Ascending aorta (tissue), 2 donors: ENCODE data around the gene CAPN7. TPM values are rescaled to one million over a fixed set of nuclear protein-coding genes. Genes with fewer than 3 reads are reported as not detected.

ENCODE experiments used
- DNase-seq, 2 donors: peaks; one replicate each; pipeline ENCODE4 v3.0.0-alpha.2; 2019; ENCODE audit warnings: low spot score in 2 of 2
- H3K27ac ChIP-seq, 2 donors: fragments of 200-600 bp; sonication (generic); one replicate each; pipeline ENCODE4 v1.5.1; 2016 to 2017; ENCODE audit warnings: mild to moderate bottlenecking in 1 of 2
- H3K27me3 ChIP-seq: fragments of 200-600 bp; sonication (generic); one replicate; pipeline ENCODE4 v1.5.1; 2017
- H3K36me3 ChIP-seq, 2 donors: fragments of 200-600 bp; sonication (generic); one replicate each; pipeline ENCODE4 v1.5.1; 2016
- H3K4me1 ChIP-seq, 2 donors: fragments of 200-600 bp; sonication (generic); one replicate each; pipeline ENCODE4 v1.5.1; 2016 to 2017; ENCODE audit warnings: mild to moderate bottlenecking in 1 of 2
- H3K4me3 ChIP-seq, 2 donors: fragments of 200-600 bp; sonication (generic); one replicate each; pipeline ENCODE4 v1.5.1; 2016 to 2017; ENCODE audit warnings: mild to moderate bottlenecking in 1 of 2
- H3K9me3 ChIP-seq, 2 donors: fragments of 200-600 bp; sonication (generic); one replicate each; pipeline ENCODE4 v1.5.1; 2016
- CTCF ChIP-seq, 3 experiments: fragments of 200-600 bp in 2 of 3; fragments of 450-650 bp in 1 of 3; sonication (generic) in 2 of 3; IDR thresholded peaks; one replicate each; pipeline ENCODE4 v1.5.1; 2016 to 2019; ENCODE audit warnings: antibody characterized with exemption in 3 of 3, mild to moderate bottlenecking in 1 of 3, moderate library complexity in 1 of 3
- intact Hi-C: fragments of 100-400 bp; cut with DNase I; formaldehyde crosslinking; loops from one replicate; pipeline ENCODE4 v1.15.1; 2023
- total RNA-seq: library from RNA; depleted of rRNA; stranded (reverse); fragments of >200 nt; gene quantifications from one replicate; pipeline ENCODE4 v1.1.0, GENCODE V29; 2016

The CAPN7 gene
- total RNA-seq, 1 donor from 2014 or later, result 38.6 TPM

- H3K27ac ChIP-seq, result peak overlapping the region in 1 of 2 donors; percentile 34
- no peak for TF ChIP-seq CTCF (IDR thresholded peaks at IDR 0.05)
Observed at GRCh38 chr3:15255215-15255614, 49.2 kb downstream of the CAPN7 start.

GRCh38 chr3:15256861-15257341, 50.9 kb downstream of the CAPN7 start:
- peak overlapping the region; percentile 21 to 45 for H3K27ac ChIP-seq
- H3K9me3 ChIP-seq, result no peaks in the 10 kb centered on the region
- H3K36me3 ChIP-seq, result peaks cover 48 to 84% of the 10 kb centered on the region in 2 donors
- intact Hi-C loops, result no loop called here
- TF ChIP-seq CTCF (IDR thresholded peaks at IDR 0.05), result no peak
- H3K4me3 ChIP-seq, result no peak overlapping the region
- no peak for DNase-seq
- H3K27me3 ChIP-seq, result no peaks in the 10 kb centered on the region
- H3K4me1 ChIP-seq, result no peaks in the 10 kb centered on the region

More at GRCh38 chr3:15255215-15255614, 49.2 kb downstream of the CAPN7 start:
- H3K36me3 ChIP-seq, result peaks cover 51 to 88% of the 10 kb centered on the region in 2 donors
- intact Hi-C loops, result no loop called here
- no peak for DNase-seq
- H3K9me3 ChIP-seq, result no peaks in the 10 kb centered on the region
- no peaks in the 10 kb centered on the region for H3K27me3 ChIP-seq
- no peaks in the 10 kb centered on the region for H3K4me1 ChIP-seq
- H3K4me3 ChIP-seq, result no peak overlapping the region

- peaks cover 42 to 67% of the 10 kb centered on the region in 2 donors for H3K36me3 ChIP-seq
- intact Hi-C loops, result no loop called here
- H3K27ac ChIP-seq, result no peak overlapping the region
Observed at GRCh38 chr3:15258720-15259119, 52.7 kb downstream of the CAPN7 start.

GRCh38 chr3:15260531-15260930, 54.5 kb downstream of the CAPN7 start:
- Histone ChIP-seq H3K27me3 (no peaks in the 10 kb centered on the region), H3K27ac (peak overlapping the region; percentile 41 to 42), H3K9me3 (no peaks in the 10 kb centered on the region), H3K4me1 (no peaks in the 10 kb centered on the region), H3K36me3 (peaks cover 42 to 57% of the 10 kb centered on the region in 2 donors), H3K4me3 (no peak overlapping the region)
- TF ChIP-seq CTCF (IDR thresholded peaks at IDR 0.05), result no peak
- no peak for DNase-seq
- intact Hi-C loops, result no loop called here

More at GRCh38 chr3:15258720-15259119, 52.7 kb downstream of the CAPN7 start:
- Histone ChIP-seq H3K4me3 (no peak overlapping the region), H3K27me3 (no peaks in the 10 kb centered on the region), H3K9me3 (no peaks in the 10 kb centered on the region), H3K4me1 (no peaks in the 10 kb centered on the region)
- DNase-seq, result no peak
- no peak for TF ChIP-seq CTCF (IDR thresholded peaks at IDR 0.05)

GRCh38 chr3:15261274-15261673, 55.2 kb downstream of the CAPN7 start:
- H3K4me3 ChIP-seq, result no peak overlapping the region
- peak overlapping the region; percentile 23 to 42 for H3K27ac ChIP-seq
- H3K9me3 ChIP-seq, result no peaks in the 10 kb centered on the region
- H3K4me1 ChIP-seq, result no peaks in the 10 kb centered on the region
- TF ChIP-seq CTCF (IDR thresholded peaks at IDR 0.05), result no peak
- intact Hi-C loops, result no loop called here
- peaks cover 38 to 51% of the 10 kb centered on the region in 2 donors for H3K36me3 ChIP-seq
- H3K27me3 ChIP-seq, result no peaks in the 10 kb centered on the region
- no peak for DNase-seq

GRCh38 chr3:15262021-15262420, 56.0 kb downstream of the CAPN7 start:
- intact Hi-C loops, result no loop called here
- H3K4me1 ChIP-seq, result no peaks in the 10 kb centered on the region
- H3K9me3 ChIP-seq, result no peaks in the 10 kb centered on the region
- no peaks in the 10 kb centered on the region for H3K27me3 ChIP-seq
- peaks cover 32 to 46% of the 10 kb centered on the region in 2 donors for H3K36me3 ChIP-seq
- no peak overlapping the region for H3K4me3 ChIP-seq
- TF ChIP-seq CTCF (IDR thresholded peaks at IDR 0.05), result no peak
- no peak for DNase-seq
- H3K27ac ChIP-seq, result peak overlapping the region in 1 of 2 donors; percentile 23
